ENCODE results near the gene EXOC4. TPM values are rescaled to one million over a fixed set of nuclear protein-coding genes. Genes with fewer than 3 reads are reported as not detected.

EXOC4 gene
- total RNA-seq, 1 experiment from 2014 or later = 66.2 TPM

DNA sequence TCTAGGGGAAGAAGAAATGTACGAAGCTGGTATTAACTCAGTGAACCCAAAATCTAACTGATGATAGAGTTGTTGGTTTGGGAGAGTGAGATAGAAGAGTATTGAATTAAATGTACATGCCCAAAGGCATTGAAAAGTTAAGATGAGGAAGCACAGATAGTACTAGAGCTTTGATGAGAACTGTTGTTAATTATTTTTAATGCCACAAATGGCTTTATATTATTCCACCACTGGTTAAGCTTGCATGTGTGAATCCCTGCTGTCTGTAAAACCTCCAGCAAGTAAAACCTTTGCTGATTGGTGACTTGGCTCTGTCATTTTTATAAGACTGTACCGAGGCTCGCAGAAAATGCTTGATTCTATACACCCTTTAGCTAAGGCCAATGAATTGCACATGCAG lies 491.6 kb downstream of the EXOC4 start:
- intact Hi-C loops (cut with micrococcal nuclease; ENCODE audit: unreplicated experiment) = loop anchor here (10.0 kb wide), 1 partner anchor 110 kb away; no protein-coding TSS in a partner anchor
- POLR2A ChIA-PET = no interaction called here
- H3K36me3 Mint-ChIP-seq (ENCODE audit: insufficient read depth, unreplicated experiment) = no peaks in the 10 kb centered on the region

DNA sequence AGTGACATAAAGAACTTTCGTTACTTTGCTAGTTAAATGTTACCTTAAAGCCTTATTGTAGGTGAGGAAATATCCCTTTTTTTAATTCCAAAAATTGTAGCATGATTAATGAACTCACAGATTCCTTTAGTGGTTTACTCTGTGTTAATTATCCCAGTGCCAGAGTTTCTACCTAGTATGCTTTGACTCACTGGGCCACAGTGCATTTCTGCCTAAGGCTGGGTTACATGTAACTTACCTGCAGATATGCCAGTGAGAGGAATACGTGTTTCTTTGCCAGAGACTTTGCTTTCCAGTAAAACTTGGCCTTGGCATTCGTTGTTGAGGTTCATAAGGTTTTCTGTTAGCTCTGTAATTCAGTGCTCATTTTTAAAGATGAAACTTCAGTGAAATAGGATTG lies 493.4 kb downstream of the EXOC4 start:
- intact Hi-C loops (cut with micrococcal nuclease; ENCODE audit: unreplicated experiment) = loop anchor here (10.0 kb wide), 1 partner anchor 108 kb away; no protein-coding TSS in a partner anchor
- H3K4me1 Mint-ChIP-seq (ENCODE audit: low read depth, unreplicated experiment) = peaks cover 15% of the 10 kb centered on the region
- H3K9me3 Mint-ChIP-seq (ENCODE audit: unreplicated experiment) = no peaks in the 10 kb centered on the region
- DNase-seq = no peak
- Histone ChIP-seq H3K9me3 (no peaks in the 10 kb centered on the region), H3K36me3 (ENCODE audit: control insufficient read depth, insufficient read depth, low read length) (no peaks in the 10 kb centered on the region), H3K27me3 (replicated peaks; ENCODE audit: control insufficient read depth, insufficient read depth, low read length) (no peaks in the 10 kb centered on the region), H3K4me1 (peaks cover 12% of the 10 kb centered on the region), H3K4me3 (ENCODE audit: low read depth, low read length) (no peak overlapping the region)
- no peak overlapping the region for H3K27ac Mint-ChIP-seq (ENCODE audit: unreplicated experiment)
- no peak overlapping the region for H3K4me3 Mint-ChIP-seq (ENCODE audit: unreplicated experiment)
- no peaks in the 10 kb centered on the region for H3K36me3 Mint-ChIP-seq (ENCODE audit: insufficient read depth, unreplicated experiment)
- CTCF ChIA-PET = no interaction called here
- no peaks in the 10 kb centered on the region for H3K27me3 Mint-ChIP-seq (ENCODE audit: insufficient read depth, unreplicated experiment)
- TF ChIP-seq, protein P1, sequence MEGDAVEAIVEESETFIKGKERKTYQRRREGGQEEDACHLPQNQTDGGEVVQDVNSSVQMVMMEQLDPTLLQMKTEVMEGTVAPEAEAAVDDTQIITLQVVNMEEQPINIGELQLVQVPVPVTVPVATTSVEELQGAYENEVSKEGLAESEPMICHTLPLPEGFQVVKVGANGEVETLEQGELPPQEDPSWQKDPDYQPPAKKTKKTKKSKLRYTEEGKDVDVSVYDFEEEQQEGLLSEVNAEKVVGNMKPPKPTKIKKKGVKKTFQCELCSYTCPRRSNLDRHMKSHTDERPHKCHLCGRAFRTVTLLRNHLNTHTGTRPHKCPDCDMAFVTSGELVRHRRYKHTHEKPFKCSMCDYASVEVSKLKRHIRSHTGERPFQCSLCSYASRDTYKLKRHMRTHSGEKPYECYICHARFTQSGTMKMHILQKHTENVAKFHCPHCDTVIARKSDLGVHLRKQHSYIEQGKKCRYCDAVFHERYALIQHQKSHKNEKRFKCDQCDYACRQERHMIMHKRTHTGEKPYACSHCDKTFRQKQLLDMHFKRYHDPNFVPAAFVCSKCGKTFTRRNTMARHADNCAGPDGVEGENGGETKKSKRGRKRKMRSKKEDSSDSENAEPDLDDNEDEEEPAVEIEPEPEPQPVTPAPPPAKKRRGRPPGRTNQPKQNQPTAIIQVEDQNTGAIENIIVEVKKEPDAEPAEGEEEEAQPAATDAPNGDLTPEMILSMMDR (IDR thresholded peaks at IDR 0.05; ENCODE audit: insufficient read depth in 1 of 2, low read depth in 1 of 2, low read length in 1 of 2, severe bottlenecking in 1 of 2, unreplicated experiment in 1 of 2) = no peak
- POLR2A ChIA-PET = no interaction called here
- BruUV-seq (replicated peaks) = no TSS peak

More for the DNA sequence above, 491.6 kb downstream of the EXOC4 start:
- Histone ChIP-seq H3K9me3 (no peaks in the 10 kb centered on the region), H3K4me1 (peaks cover 12% of the 10 kb centered on the region), H3K27me3 (replicated peaks; ENCODE audit: control insufficient read depth, insufficient read depth, low read length) (no peaks in the 10 kb centered on the region), H3K36me3 (ENCODE audit: control insufficient read depth, insufficient read depth, low read length) (no peaks in the 10 kb centered on the region), H3K4me3 (ENCODE audit: low read depth, low read length) (no peak overlapping the region)
- Mint-ChIP-seq H3K4me3 (ENCODE audit: unreplicated experiment) (no peak overlapping the region), H3K27ac (ENCODE audit: unreplicated experiment) (no peak overlapping the region), H3K4me1 (ENCODE audit: low read depth, unreplicated experiment) (peaks cover 15% of the 10 kb centered on the region), H3K27me3 (ENCODE audit: insufficient read depth, unreplicated experiment) (no peaks in the 10 kb centered on the region), H3K9me3 (ENCODE audit: unreplicated experiment) (no peaks in the 10 kb centered on the region)
- BruUV-seq (replicated peaks) = no TSS peak
- TF ChIP-seq, protein P1 (IDR thresholded peaks at IDR 0.05; ENCODE audit: insufficient read depth in 1 of 2, low read depth in 1 of 2, low read length in 1 of 2, severe bottlenecking in 1 of 2, unreplicated experiment in 1 of 2) = no peak
- CTCF ChIA-PET = no interaction called here
- no peak for DNase-seq

GRCh38 chr7:133746847-133747246 lies 494.0 kb downstream of the EXOC4 start:
- Mint-ChIP-seq H3K27ac (ENCODE audit: unreplicated experiment) (no peak overlapping the region), H3K9me3 (ENCODE audit: unreplicated experiment) (no peaks in the 10 kb centered on the region), H3K27me3 (ENCODE audit: insufficient read depth, unreplicated experiment) (no peaks in the 10 kb centered on the region), H3K36me3 (ENCODE audit: insufficient read depth, unreplicated experiment) (no peaks in the 10 kb centered on the region), H3K4me3 (ENCODE audit: unreplicated experiment) (no peak overlapping the region), H3K4me1 (ENCODE audit: low read depth, unreplicated experiment) (peaks cover 15% of the 10 kb centered on the region)
- intact Hi-C loops (cut with micrococcal nuclease; ENCODE audit: unreplicated experiment) = loop anchor here (10.0 kb wide), 1 partner anchor 108 kb away; no protein-coding TSS in a partner anchor
- DNase-seq = peak in 1 of 2 experiments; percentile 9
- Histone ChIP-seq H3K4me1 (peaks cover 12% of the 10 kb centered on the region), H3K9me3 (no peaks in the 10 kb centered on the region), H3K36me3 (ENCODE audit: control insufficient read depth, insufficient read depth, low read length) (no peaks in the 10 kb centered on the region), H3K27me3 (replicated peaks; ENCODE audit: control insufficient read depth, insufficient read depth, low read length) (no peaks in the 10 kb centered on the region), H3K4me3 (ENCODE audit: low read depth, low read length) (no peak overlapping the region)
- POLR2A ChIA-PET = no interaction called here
- CTCF ChIA-PET = no interaction called here
- TF ChIP-seq, protein P1 (IDR thresholded peaks at IDR 0.05; ENCODE audit: insufficient read depth in 1 of 2, low read depth in 1 of 2, low read length in 1 of 2, severe bottlenecking in 1 of 2, unreplicated experiment in 1 of 2) = no peak
- BruUV-seq (replicated peaks) = no TSS peak
